SHP77 treated with DMSO at 0.1 percent for 48 hours (cell line): Measurements from ENCODE around the gene MGAT1.
"Not testable (repeated sequence)": the region's sequence is repeated elsewhere in the genome, so short reads cannot be mapped to it uniquely, and the experiment has no call there.

Source experiments
- DNase-seq: peaks from one replicate; lab custom pipeline; 2025; lab: John Stamatoyannopoulos, UW

Gene MGAT1

DNA sequence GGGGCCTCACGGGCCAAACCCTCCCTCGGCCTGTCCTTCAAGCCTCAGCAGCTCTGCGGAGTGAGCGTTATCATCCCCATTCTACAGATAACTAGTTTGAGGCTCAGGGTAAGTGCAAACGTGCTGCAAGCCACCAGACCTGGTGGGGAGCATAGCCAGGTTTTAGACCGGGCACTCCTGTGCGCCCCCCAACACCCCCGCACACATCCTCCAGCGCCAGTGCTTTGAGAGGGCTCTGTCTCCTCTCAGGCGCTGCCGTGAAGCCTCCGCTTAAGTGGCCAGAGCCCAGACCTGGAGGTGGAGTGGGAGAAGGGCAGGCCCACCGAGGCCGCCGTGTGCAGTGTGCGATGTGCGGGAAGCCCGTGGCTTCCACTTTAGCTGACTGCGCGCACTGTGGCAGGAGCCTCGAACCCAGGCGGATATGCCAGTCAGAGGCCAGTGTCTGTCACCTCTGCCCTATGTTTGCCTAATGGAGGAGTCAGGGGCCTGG, 1.6 kb upstream of the MGAT1 start:
- DNase-seq = no peak

GRCh38 chr5:180803181-180804128, 849 bp upstream of the MGAT1 start:
- no peak for DNase-seq

GRCh38 chr5:180801596-180802324, 846 bp downstream of the MGAT1 start:
- DNase-seq = no peak

DNA sequence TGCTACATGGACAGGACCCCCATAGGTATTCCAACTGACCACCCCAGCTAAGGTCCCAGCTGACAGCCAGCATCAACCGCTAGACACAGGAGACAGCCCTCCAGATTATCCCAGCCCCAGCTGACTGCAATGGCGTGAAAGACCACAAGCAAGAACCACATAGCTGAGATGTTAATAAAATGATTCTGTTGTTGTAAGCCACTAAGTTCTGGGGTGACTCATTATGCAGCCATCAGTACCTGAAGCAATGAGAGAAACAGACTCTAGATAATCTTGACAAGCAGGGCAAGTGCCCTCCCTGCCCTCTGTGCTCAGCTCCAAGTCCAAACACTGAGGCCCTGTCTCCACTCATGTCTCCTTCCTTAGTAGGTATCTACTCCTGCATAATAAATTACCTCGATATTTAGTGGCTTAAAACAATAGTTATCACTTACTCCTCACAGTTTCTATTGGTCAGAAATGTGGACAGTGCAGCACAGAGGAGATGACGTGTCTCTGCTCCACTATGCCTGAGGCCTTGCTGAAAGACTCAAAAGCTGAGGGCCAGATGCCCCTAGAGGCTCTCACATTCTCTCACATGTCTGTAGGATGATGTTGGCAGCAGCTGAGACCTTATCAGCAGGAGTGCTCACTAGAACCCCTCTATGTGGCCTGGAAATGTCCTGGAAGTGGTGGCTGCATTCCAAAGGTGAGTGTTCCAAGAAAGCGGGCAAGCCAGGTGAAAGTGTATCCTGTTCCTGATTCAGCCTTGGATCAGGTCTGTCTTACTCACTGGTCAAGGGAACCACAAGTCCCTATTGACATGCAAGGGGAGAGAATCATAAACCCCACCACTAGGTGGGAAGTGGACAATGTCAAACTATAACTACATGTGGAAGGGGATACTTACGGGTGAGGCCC, 2.5 kb downstream of the MGAT1 start:
- no peak for DNase-seq

GRCh38 chr5:180799194-180799593, 3.4 kb downstream of the MGAT1 start:
- DNase-seq = peak; percentile 22

DNA sequence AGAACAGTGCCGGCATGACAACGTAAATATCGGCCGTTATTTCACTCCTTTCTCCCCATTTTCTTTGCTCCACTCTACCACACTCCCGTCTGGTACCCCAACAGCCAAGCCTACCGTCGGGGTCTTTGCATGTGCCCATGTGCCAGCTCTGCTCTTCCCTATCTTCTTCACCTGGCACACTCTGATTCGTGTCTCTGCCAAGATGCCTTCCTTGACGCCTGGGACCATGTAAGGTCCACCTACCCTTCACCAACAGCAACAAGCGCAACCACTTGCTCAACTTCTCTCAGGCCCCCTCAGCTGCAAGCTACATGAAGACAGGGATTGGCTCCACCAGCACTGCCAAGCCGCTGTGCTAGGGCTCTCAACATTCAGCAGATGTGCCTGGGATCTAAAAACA, 4.4 kb downstream of the MGAT1 start:
- no peak for DNase-seq

GRCh38 chr5:180797256-180798192, 5.1 kb downstream of the MGAT1 start:
- no peak for DNase-seq

DNA sequence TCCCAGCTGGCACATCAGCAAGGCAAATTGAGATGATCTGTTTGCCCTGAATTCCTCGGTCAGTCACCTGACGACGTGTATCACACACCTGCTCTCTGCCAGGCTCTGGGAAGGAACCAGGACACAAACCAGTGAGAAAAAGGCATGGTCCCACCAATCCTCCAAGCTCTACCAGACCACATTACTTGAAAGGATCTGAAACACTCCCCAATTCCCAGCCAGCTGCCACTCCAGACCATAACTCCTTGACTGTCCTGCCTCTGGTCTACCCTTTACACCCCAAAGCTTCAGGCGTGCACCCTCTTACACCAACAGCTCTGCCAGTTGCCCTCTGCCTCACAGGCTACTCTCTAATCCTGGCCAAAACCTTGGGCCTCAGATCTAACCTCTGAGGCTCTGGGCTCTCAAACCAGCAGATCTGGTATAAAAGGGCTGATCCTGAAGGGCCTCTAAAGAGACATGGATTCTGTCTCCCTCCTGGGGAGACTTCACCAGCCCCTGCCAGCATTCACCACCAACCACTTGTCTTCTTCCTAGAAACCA, 6.8 kb downstream of the MGAT1 start:
- no peak for DNase-seq

- DNase-seq = no peak
Observed at GRCh38 chr5:180792965-180793287, 9.7 kb downstream of the MGAT1 start.

- DNase-seq = no peak
Observed at GRCh38 chr5:180792287-180792964, 10.2 kb downstream of the MGAT1 start.

GRCh38 chr5:180791611-180792213, 10.9 kb downstream of the MGAT1 start:
- no peak for DNase-seq

DNA sequence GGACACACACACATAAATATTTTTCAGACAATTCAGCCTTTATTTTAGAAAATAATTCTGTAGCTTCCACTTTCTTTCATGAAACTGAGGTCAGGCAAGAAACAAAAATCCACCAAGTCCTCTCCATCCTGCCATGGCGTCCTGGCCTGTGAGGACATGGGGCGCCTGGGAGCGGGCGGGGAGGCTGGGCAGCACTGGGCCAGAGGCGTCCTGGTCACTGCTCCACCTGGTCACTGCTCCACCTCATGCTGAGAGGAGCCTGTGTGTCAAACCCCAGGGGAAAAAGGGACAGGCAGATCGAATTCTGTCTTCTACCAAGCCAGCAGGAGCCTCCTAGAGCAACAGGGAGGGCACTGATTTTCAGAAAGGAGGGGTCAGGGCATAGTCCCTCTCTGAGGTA, 12.1 kb downstream of the MGAT1 start:
- no peak for DNase-seq

DNA sequence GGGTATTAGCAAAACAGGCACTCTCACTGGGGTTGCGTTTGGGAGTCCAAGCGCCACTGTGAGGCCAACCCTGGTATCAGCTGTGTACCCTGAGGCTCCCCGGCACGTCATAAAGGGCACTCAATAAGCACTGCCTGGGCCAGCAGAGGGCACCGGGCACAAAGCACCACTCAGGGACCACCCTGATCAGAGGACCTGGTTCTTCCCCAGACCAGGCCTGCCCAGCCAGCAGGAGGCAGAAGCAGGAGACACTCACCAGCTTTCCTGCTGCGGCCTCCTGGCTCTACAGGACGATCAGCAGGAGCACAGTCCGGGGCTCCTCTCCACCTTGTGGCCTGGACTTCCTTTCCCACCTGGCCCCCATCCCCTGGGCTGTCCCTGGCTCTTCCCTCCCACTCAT, 12.6 kb downstream of the MGAT1 start:
- DNase-seq = no peak

DNA sequence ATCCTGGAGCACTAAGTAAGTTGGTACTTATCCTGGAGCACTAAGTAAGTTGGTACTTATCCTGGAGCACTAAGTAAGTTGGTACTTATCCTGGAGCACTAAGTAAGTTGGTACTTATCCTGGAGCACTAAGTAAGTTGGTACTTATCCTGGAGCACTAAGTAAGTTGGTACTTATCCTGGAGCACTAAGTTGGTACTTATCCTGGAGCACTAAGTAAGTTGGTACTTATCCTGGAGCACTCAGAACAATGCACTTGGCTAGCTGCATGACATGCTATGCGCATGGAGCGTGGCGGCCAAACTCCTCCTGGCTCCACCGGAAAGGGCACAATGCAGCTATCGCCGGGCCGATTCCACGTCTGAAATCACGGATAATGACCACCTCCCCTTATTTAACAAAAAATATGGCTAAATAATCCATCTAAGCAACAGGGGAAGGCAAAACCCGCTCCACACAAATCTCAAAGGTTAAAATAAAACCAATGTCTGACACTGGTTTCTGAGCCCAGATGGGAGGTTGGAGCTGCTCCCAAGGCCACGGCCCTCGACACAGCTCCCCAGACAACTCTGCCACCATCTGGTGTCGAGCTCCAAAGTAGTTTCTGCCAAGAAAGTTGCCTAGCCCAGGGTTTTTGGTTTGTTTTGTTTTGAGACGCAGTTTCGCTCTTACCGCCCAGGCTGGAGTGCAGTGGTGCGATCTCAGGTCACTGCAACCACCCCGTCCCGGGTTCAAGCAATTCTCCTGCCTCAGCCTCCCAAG, 13.8 kb downstream of the MGAT1 start:
- not testable (repeated sequence) for DNase-seq

- no peak for DNase-seq
Observed at GRCh38 chr5:180787711-180788431, 14.7 kb downstream of the MGAT1 start.

GRCh38 chr5:180786531-180787398, 15.8 kb downstream of the MGAT1 start:
- no peak for DNase-seq

DNA sequence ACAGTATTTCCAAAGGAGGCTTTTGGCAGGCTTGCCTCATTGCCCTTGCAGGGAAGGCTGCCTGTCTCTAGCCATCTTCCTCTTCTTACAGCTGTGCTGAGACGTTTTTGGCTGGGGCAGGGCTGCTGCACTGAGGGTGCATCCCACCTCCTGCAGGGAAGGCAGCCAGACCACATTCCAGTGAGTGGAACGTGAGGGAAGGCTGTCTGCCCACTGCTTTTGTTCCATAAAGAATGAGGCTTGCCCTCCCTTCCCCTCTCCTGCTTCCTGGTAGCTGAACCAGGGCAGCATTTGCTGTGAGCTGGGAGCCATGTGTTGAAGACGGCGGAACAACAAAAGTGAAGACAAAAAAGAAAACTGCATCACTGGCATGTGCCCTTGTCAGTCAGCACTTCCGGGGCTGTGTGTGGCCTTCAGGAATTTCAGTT, 16.8 kb downstream of the MGAT1 start:
- no peak for DNase-seq
